ENCODE measurements around the gene RALGPS1. TPM values are rescaled to one million over a fixed set of nuclear protein-coding genes. Genes with fewer than 3 reads are reported as not detected.

RALGPS1 gene
- total RNA-seq, 1 donor from 2014 or later: 21.1 TPM

GRCh38 chr9:126902210-126902609 lies 12.4 kb upstream of the RALGPS1 start:
- DNase-seq: no peak

GRCh38 chr9:126904586-126904985 lies 10.0 kb upstream of the RALGPS1 start:
- DNase-seq (no peak), ATAC-seq (no peak)
- intact Hi-C loops (cut with micrococcal nuclease): no loop called here

More at GRCh38 chr9:126902210-126902609, 12.4 kb upstream of the RALGPS1 start:
- intact Hi-C loops (cut with micrococcal nuclease): no loop called here
- ATAC-seq: no peak

GRCh38 chr9:126906091-126906490 lies 8.5 kb upstream of the RALGPS1 start:
- DNase-seq: no peak
- ATAC-seq: no peak
- intact Hi-C loops (cut with micrococcal nuclease): no loop called here

- no peak for DNase-seq
- intact Hi-C loops (cut with micrococcal nuclease): no loop called here
- no peak for ATAC-seq
Observed at GRCh38 chr9:126907058-126907457, 7.5 kb upstream of the RALGPS1 start.

GRCh38 chr9:126915281-126915816 lies 767 bp downstream of the RALGPS1 start:
- DNase-seq: peak; percentile 51
- intact Hi-C loops (cut with micrococcal nuclease): no loop called here
- ATAC-seq: no peak

GRCh38 chr9:126915846-126916543 lies 1.4 kb downstream of the RALGPS1 start:
- intact Hi-C loops (cut with micrococcal nuclease): no loop called here
- ATAC-seq (no peak), DNase-seq (no peak)

- intact Hi-C loops (cut with micrococcal nuclease): no loop called here
- DNase-seq: no peak
- no peak for ATAC-seq
Observed at GRCh38 chr9:126916909-126917308, 2.3 kb downstream of the RALGPS1 start.

- ATAC-seq: no peak
- intact Hi-C loops (cut with micrococcal nuclease): no loop called here
- no peak for DNase-seq
Observed at GRCh38 chr9:126919193-126919592, 4.6 kb downstream of the RALGPS1 start.

- intact Hi-C loops (cut with micrococcal nuclease): no loop called here
- DNase-seq (no peak), ATAC-seq (no peak)
Observed at GRCh38 chr9:126925876-126926275, 11.3 kb downstream of the RALGPS1 start.

- no peak for ATAC-seq
- intact Hi-C loops (cut with micrococcal nuclease): no loop called here
Observed at GRCh38 chr9:126926364-126926763, 11.8 kb downstream of the RALGPS1 start.

GRCh38 chr9:126927419-126927818 lies 12.8 kb downstream of the RALGPS1 start:
- DNase-seq (no peak), ATAC-seq (no peak)
- intact Hi-C loops (cut with micrococcal nuclease): no loop called here

More at GRCh38 chr9:126926364-126926763, 11.8 kb downstream of the RALGPS1 start:
- DNase-seq: no peak

- intact Hi-C loops (cut with micrococcal nuclease): no loop called here
- ATAC-seq: no peak
- DNase-seq: no peak
Observed at GRCh38 chr9:126932871-126933321, 18.3 kb downstream of the RALGPS1 start.

GRCh38 chr9:126933334-126933980 lies 18.9 kb downstream of the RALGPS1 start:
- intact Hi-C loops (cut with micrococcal nuclease): no loop called here
- ATAC-seq (no peak), DNase-seq (no peak)

- intact Hi-C loops (cut with micrococcal nuclease): no loop called here
- DNase-seq: no peak
- no peak for ATAC-seq
Observed at GRCh38 chr9:126934441-126934840, 19.9 kb downstream of the RALGPS1 start.

GRCh38 chr9:126935630-126936029 lies 21.0 kb downstream of the RALGPS1 start:
- DNase-seq (no peak), ATAC-seq (no peak)
- intact Hi-C loops (cut with micrococcal nuclease): no loop called here

- ATAC-seq (no peak), DNase-seq (no peak)
- intact Hi-C loops (cut with micrococcal nuclease): no loop called here
Observed at GRCh38 chr9:126937444-126937843, 22.9 kb downstream of the RALGPS1 start.

- ATAC-seq (peak; percentile 10), DNase-seq (no peak)
- intact Hi-C loops (cut with micrococcal nuclease): no loop called here
Observed at GRCh38 chr9:126938327-126938726, 23.7 kb downstream of the RALGPS1 start.

GRCh38 chr9:126939821-126940221 lies 25.2 kb downstream of the RALGPS1 start:
- DNase-seq (no peak), ATAC-seq (peak; percentile 4)
- intact Hi-C loops (cut with micrococcal nuclease): loop anchor here (5.0 kb wide), 1 partner anchor 257 kb away; no protein-coding TSS in a partner anchor

GRCh38 chr9:126942399-126942798 lies 27.8 kb downstream of the RALGPS1 start:
- intact Hi-C loops (cut with micrococcal nuclease): loop anchor here (5.0 kb wide), 1 partner anchor 255 kb away; no protein-coding TSS in a partner anchor
- DNase-seq: no peak
- ATAC-seq: no peak

GRCh38 chr9:126945682-126946081 lies 31.1 kb downstream of the RALGPS1 start:
- intact Hi-C loops (cut with micrococcal nuclease): no loop called here
- DNase-seq (no peak), ATAC-seq (no peak)

Measured in left ventricle myocardium superior (tissue), 1 donor.